Measurements from ENCODE around the gene EPHB2.

Gene EPHB2

GRCh38 chr1:22685591-22686059 is 25.0 kb upstream of the EPHB2 start:
- no peak overlapping the region for H3K4me3 ChIP-seq
- TF ChIP-seq Cebpa-rat (IDR thresholded peaks at IDR 0.05): no peak

DNA sequence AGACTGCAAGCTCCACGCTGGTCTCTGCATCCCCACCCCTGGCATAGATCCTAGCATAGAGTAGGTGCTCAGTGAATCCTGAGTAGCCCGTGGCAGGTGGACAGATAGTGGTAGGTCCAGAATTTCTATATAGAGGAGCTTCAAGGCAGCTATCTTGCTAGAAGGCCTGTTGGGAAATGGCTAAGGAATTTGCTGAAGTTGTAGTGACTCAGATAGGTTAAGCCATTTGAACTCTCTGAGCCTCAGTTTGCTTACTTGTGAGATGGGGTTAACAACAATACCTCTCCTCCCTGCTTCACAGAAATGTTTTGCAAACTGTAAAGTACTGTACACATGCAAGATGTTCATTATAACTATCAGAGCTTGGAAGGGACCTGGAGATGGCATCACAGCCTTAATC is 23.4 kb upstream of the EPHB2 start:
- Histone ChIP-seq H3K27me3 (no peaks in the 10 kb centered on the region), H3K27ac (no peak overlapping the region)

More at GRCh38 chr1:22685591-22686059, 25.0 kb upstream of the EPHB2 start:
- Histone ChIP-seq H4K20me1 (0 out of 22 replicates have a peak, but pooled peaks cover 0 to 20% (median 0%) of the 10 kb centered on the region in 11 experiments), H3K4me1 (peaks cover 0 to 5% (median 0%) of the 10 kb centered on the region in 10 experiments; a peak in 1 of 20 replicates), H3K27me3 (no peaks in the 10 kb centered on the region), H3K4me2 (no peak overlapping the region), H3K36me3 (no peaks in the 10 kb centered on the region), H3K9ac (no peak overlapping the region), H3K9me3 (replicated peaks in 1 of 11) (no peaks in the 10 kb centered on the region), H3K27ac (no peak overlapping the region)

GRCh38 chr1:22688466-22688865 is 22.2 kb upstream of the EPHB2 start:
- H3K27me3 ChIP-seq: no peaks in the 10 kb centered on the region
- 0 out of 22 replicates have a peak, but pooled peaks cover 0 to 16% (median 0%) of the 10 kb centered on the region in 11 experiments for H4K20me1 ChIP-seq
- no peaks in the 10 kb centered on the region for H3K9me3 ChIP-seq (replicated peaks in 1 of 11)
- no peak for TF ChIP-seq Cebpa-rat (IDR thresholded peaks at IDR 0.05)
- H3K4me1 ChIP-seq: peaks cover 0 to 5% (median 0%) of the 10 kb centered on the region in 10 experiments; a peak in 1 of 20 replicates
- H3K27ac ChIP-seq: no peak overlapping the region
- no peak overlapping the region for H3K4me3 ChIP-seq
- H3K4me2 ChIP-seq: no peak overlapping the region
- no peaks in the 10 kb centered on the region for H3K36me3 ChIP-seq
- H3K9ac ChIP-seq: no peak overlapping the region

More for the DNA sequence above, 23.4 kb upstream of the EPHB2 start:
- no peaks in the 10 kb centered on the region for H3K36me3 ChIP-seq
- H4K20me1 ChIP-seq: 0 out of 22 replicates have a peak, but pooled peaks cover 0 to 19% (median 0%) of the 10 kb centered on the region in 11 experiments
- TF ChIP-seq Cebpa-rat (IDR thresholded peaks at IDR 0.05): no peak
- no peak overlapping the region for H3K4me2 ChIP-seq
- no peak overlapping the region for H3K4me3 ChIP-seq
- peaks cover 0 to 5% (median 0%) of the 10 kb centered on the region in 10 experiments; a peak in 1 of 20 replicates for H3K4me1 ChIP-seq
- no peak overlapping the region for H3K9ac ChIP-seq
- no peaks in the 10 kb centered on the region for H3K9me3 ChIP-seq (replicated peaks in 1 of 11)

DNA sequence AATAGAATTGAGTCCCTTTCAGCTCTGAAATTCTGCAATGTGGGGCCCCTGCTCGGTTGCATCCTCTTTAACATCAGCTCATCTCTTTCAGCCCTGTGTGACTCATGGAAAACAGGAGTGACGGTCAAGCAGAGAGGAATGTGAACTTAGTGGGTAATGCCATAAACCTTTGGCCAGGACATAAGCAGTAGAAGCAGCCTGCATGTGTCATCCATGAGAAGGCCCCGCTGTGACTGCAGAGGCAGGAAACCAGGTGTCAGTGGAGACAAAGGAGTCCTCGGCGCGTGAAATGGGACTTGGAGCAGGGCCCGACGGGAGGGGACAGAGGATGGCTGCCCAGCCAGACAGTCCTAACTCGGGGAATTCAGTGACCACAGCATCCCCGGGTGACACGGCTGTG is 21.1 kb upstream of the EPHB2 start:
- H3K27me3 ChIP-seq: no peaks in the 10 kb centered on the region
- H3K4me2 ChIP-seq: no peak overlapping the region
- no peak overlapping the region for H3K4me3 ChIP-seq
- peaks cover 0 to 5% (median 0%) of the 10 kb centered on the region in 10 experiments; a peak in 1 of 20 replicates for H3K4me1 ChIP-seq
- no peaks in the 10 kb centered on the region for H3K36me3 ChIP-seq
- 0 out of 22 replicates have a peak, but pooled peaks cover 0 to 14% (median 0%) of the 10 kb centered on the region in 11 experiments for H4K20me1 ChIP-seq
- no peak overlapping the region for H3K9ac ChIP-seq
- H3K9me3 ChIP-seq (replicated peaks in 1 of 11): no peaks in the 10 kb centered on the region
- H3K27ac ChIP-seq: no peak overlapping the region
- TF ChIP-seq Cebpa-rat (IDR thresholded peaks at IDR 0.05): no peak

DNA sequence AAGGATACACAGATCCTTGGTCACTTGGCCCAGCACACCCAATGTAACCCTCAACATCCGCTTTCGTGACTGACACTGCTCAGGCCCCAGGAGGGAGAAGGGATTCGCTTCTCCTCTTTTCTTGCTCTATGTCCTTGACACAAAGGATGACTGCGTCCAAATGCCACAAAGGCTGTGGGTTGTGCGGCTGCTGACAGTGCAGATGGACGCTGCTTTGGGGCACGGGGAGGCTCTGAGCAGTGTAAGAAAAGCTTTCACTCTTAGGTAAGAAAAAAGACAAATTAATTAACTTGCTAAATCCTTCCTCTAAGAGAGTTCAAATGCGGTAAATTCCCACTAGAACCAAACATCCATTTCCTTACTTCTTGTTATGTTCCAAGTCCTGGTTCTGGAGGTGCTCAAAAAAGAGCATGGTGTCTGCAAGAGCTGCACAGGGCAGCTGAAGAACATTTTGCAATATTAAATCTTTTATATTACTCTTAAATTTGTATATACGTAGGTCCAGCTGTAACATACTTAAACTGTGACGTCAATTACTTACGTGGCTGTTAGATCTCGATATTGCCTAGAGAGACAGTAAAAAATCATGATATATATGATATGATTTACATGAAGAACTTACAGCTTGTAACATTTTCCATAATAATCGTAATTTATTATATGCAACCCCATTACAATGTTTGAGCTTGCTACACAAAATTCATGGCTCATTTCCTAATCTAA is 19.4 kb upstream of the EPHB2 start:
- no peak overlapping the region for H3K4me3 ChIP-seq
- no peak overlapping the region for H3K4me2 ChIP-seq
- H3K27ac ChIP-seq: no peak overlapping the region
- no peak for TF ChIP-seq Cebpa-rat (IDR thresholded peaks at IDR 0.05)
- H4K20me1 ChIP-seq: no peaks in the 10 kb centered on the region
- H3K36me3 ChIP-seq: no peaks in the 10 kb centered on the region
- H3K9ac ChIP-seq: no peak overlapping the region
- no peaks in the 10 kb centered on the region for H3K9me3 ChIP-seq (replicated peaks in 1 of 11)
- H3K4me1 ChIP-seq: peaks cover 0 to 5% (median 0%) of the 10 kb centered on the region in 10 experiments; a peak in 1 of 20 replicates
- H3K27me3 ChIP-seq: no peaks in the 10 kb centered on the region

DNA sequence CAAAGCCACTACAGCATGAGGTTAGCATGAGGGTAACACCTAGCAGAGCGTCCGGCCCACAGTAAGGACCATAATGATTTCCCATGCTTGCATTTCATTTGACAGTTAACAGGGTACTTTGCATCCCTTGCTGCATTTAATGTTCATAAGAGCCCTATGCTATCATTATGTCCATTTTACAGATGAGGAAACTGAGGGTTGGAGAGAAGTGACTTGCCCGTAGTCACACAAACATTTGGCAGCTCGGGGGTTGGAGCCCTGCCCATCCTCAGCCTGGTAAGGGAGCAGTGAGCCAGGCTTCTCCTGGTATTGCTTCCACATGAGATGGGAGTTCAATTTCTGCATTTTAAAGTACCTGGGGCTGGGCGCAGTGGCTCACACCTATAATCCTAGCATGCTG is 16.5 kb upstream of the EPHB2 start:
- no peak for TF ChIP-seq Cebpa-rat (IDR thresholded peaks at IDR 0.05)
- Histone ChIP-seq H3K4me2 (no peak overlapping the region), H3K27ac (no peak overlapping the region), H3K27me3 (no peaks in the 10 kb centered on the region), H3K9ac (no peak overlapping the region), H4K20me1 (no peaks in the 10 kb centered on the region), H3K36me3 (no peaks in the 10 kb centered on the region), H3K9me3 (replicated peaks in 1 of 11) (no peaks in the 10 kb centered on the region), H3K4me3 (no peak overlapping the region), H3K4me1 (no peaks in the 10 kb centered on the region)

DNA sequence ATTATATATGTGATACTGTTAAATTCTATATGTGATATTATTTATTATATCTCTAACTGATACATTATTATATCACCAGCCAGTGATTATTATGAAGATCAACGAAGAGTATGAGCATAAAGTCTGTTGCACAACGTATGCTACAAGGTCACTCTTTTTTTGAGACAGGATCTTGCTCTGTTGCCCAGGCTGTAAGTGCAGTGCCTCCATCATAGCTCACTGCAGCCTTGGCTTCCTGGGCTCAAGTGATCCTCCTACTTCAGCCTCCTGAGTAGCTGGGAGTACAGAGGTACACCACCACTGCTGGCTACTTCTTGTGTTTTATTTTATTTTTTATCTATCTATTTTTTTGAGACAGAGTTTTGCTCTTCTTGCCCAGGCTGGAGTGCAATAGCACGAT is 14.0 kb upstream of the EPHB2 start:
- Histone ChIP-seq H3K9me3 (replicated peaks in 1 of 11) (no peaks in the 10 kb centered on the region), H3K9ac (no peak overlapping the region), H4K20me1 (no peaks in the 10 kb centered on the region; a peak in 1 of 22 replicates), H3K4me1 (no peaks in the 10 kb centered on the region), H3K36me3 (no peaks in the 10 kb centered on the region), H3K27ac (no peak overlapping the region), H3K27me3 (no peaks in the 10 kb centered on the region), H3K4me3 (no peak overlapping the region), H3K4me2 (no peak overlapping the region)
- no peak for TF ChIP-seq Cebpa-rat (IDR thresholded peaks at IDR 0.05)

- H3K9me3 ChIP-seq (replicated peaks in 1 of 11): no peaks in the 10 kb centered on the region
Measured at GRCh38 chr1:22697980-22698379, 12.7 kb upstream of the EPHB2 start.

DNA sequence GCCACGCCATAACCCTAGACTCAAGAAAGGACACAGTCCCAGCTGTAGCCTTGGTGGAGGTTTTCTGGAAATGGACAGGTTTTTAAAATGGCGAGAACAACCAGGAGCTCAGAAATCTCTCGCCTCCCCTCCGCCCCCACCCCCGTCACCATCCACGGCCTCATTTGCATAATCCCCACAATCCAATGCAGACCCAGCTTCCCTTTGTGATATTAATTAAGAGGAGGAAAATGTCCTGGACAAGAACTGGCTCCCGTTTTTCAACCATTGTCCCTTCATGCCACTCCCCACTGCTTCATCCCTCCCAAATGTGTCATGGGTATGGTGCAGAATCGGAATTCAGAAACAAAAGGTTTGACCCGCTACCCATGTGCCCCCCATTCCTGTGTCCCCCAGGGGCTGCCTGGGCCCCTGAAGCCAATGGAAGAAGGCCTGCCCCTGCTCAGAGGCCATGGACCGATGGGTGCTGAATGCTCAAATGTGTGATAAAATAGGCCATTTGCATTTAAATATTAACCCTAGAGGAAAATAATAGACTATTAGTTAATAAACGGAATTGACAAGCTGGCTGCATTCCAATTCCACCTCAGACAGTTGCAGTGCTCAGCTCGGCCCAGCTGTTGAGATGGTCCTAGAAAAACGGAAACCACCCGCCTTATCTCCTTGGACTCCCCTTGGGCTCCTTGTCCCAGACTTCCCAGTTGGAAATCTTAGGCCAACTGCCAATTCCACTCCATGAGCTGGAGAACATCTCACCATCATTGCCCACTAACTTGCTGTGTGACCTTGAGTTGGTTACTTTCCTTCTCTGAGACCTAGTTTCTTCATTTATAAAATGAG is 10.7 kb upstream of the EPHB2 start:
- H3K4me2 ChIP-seq: no peak overlapping the region
- no peak overlapping the region for H3K27ac ChIP-seq
- no peaks in the 10 kb centered on the region for H3K36me3 ChIP-seq
- H3K9me3 ChIP-seq (replicated peaks in 1 of 11): no peaks in the 10 kb centered on the region
- H4K20me1 ChIP-seq: no peaks in the 10 kb centered on the region; a peak in 1 of 22 replicates
- no peak overlapping the region for H3K9ac ChIP-seq
- no peak for TF ChIP-seq Cebpa-rat (IDR thresholded peaks at IDR 0.05)
- H3K4me1 ChIP-seq: peaks cover 0 to 14% (median 3%) of the 10 kb centered on the region in 10 experiments; a peak in 9 of 20 replicates
- H3K4me3 ChIP-seq: no peak overlapping the region
- H3K27me3 ChIP-seq: no peaks in the 10 kb centered on the region

More at GRCh38 chr1:22697980-22698379, 12.7 kb upstream of the EPHB2 start:
- no peak for TF ChIP-seq Cebpa-rat (IDR thresholded peaks at IDR 0.05)
- no peaks in the 10 kb centered on the region for H3K36me3 ChIP-seq
- H4K20me1 ChIP-seq: no peaks in the 10 kb centered on the region; a peak in 1 of 22 replicates
- H3K9ac ChIP-seq: no peak overlapping the region
- H3K27me3 ChIP-seq: no peaks in the 10 kb centered on the region
- H3K27ac ChIP-seq: no peak overlapping the region
- no peak overlapping the region for H3K4me3 ChIP-seq
- no peak overlapping the region for H3K4me2 ChIP-seq
- peaks cover 0 to 7% (median 3%) of the 10 kb centered on the region in 10 experiments; a peak in 8 of 20 replicates for H3K4me1 ChIP-seq
